ENCODE measurements around the gene SLC26A11.
"Not testable (repeated sequence)": the region's sequence is repeated elsewhere in the genome, so short reads cannot be mapped to it uniquely, and the experiment has no call there.

SLC26A11 gene

DNA sequence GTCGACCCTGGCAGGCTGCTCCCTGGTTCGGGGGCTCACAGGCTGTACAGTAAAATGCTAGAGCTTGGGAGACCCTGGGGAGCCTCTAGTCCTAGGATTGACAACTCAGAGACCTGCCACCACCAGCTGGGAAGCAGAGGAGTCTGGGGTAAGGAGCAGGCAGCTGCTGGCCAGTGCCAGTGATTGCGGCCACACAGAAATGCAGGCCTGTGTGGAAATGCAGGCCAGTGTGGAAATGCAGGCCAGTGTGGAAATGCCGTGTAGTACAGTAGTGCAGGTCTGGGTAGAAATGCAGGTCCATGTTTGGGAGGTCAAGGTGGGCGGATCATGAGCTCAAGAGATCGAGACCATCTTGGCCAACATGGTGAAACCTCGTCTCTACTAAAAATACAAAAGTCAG is 23.6 kb upstream of the SLC26A11 start:
- DNase-seq = no peak

DNA sequence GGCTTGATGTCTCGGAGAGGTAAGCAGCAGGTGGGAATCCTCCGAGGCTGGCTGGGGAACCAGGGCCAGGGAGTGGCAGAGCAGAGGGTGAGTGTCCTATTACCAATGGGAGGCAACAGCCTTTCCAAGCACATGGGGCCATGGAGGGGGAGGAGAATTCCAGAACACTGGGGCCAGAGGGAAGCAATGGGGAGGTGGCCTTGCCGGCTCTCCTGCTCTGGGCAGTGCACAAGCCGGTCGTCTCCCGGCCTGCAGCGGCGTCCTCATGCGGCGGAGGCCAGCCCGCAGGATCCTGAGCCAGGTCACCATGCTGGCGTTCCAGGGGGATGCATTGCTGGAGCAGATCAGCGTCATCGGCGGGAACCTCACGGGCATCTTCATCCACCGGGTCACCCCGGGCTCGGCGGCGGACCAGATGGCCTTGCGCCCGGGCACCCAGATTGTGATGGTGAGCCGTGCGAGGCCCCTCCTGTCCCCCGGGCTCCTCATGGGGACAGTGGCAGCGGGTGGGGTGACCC is 22.0 kb upstream of the SLC26A11 start:
- DNase-seq = no peak

- not testable (repeated sequence) for DNase-seq
Observed at GRCh38 chr17:80199295-80199694, 20.9 kb upstream of the SLC26A11 start.

DNA sequence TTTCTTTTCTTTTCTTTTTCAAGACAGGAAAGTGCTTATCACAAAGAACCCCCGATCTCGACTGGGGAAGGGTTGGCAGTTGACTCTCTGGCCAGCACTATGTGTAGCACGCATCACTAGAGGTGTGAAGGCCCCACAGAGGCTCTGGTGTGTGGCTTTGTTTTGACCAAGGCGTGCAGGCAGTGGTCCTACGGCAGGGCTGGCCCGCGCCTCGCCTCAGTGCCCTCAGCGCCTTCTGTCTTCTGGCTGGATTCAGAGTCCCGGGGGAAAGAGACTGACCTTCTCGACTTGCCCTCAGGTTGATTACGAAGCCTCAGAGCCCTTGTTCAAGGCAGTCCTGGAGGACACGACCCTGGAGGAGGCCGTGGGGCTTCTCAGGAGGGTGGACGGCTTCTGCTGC is 18.8 kb upstream of the SLC26A11 start:
- DNase-seq = no peak

DNA sequence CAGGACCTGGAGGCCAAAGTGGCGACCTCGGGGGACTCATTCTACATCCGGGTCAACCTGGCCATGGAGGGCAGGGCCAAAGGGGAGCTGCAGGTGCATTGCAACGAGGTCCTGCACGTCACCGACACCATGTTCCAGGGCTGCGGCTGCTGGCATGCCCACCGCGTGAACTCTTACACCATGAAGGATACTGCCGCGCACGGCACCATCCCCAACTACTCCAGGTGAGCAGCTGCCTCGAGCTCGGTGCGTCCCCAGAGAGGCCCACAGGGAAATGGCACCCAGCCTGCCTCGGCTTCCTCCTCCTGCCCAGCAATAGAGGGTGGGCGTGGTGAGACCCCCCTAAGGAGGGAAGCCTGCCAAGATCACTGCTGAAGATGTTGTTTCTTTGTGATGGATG is 18.0 kb upstream of the SLC26A11 start:
- no peak for DNase-seq

GRCh38 chr17:80203471-80203963 is 16.7 kb upstream of the SLC26A11 start:
- no peak for DNase-seq

GRCh38 chr17:80204626-80205468 is 15.4 kb upstream of the SLC26A11 start:
- no peak for DNase-seq

GRCh38 chr17:80205811-80206210 is 14.4 kb upstream of the SLC26A11 start:
- no peak for DNase-seq

DNA sequence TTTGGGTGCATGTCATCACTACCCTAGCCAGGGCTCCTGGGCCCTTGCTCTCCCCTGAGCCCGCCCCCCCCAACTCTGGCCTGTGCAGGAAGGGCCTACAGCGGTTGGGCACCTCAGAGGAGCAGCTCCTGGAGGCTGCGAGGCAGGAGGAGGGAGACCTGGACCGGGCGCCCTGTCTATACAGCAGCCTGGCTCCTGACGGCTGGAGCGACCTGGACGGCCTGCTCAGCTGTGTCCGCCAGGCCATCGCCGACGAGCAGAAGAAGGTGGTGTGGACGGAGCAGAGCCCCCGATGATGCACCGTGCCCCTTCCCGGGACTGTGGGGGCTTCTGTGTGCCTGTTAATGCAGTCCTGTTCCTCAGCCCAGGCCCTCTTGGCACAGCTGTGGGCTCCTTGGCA is 12.2 kb upstream of the SLC26A11 start:
- no peak for DNase-seq

- no peak for DNase-seq
Observed at GRCh38 chr17:80209765-80210164, 10.5 kb upstream of the SLC26A11 start.

- no peak for DNase-seq
Observed at GRCh38 chr17:80210348-80211108, 9.7 kb upstream of the SLC26A11 start.

DNA sequence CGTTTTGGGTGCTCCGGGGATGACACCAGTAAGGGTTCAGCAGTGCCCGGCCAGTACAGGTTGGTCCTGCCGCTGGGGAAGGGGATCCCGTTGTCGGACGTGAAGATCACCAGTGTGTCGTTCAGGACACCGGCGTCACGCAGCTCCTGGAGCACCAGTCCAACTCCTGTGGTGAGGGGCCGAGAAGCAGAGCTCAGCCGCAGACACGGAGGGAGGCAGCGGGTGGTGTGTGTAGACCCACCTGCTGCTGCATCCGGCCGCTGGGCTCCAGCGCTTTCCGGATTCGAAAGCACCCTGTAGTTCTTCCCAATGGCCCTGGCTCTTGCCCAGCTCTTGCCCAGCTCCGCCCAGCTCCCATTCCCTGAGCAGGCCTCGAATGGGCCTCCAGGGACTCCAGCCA is 8.1 kb upstream of the SLC26A11 start:
- DNase-seq = no peak

DNA sequence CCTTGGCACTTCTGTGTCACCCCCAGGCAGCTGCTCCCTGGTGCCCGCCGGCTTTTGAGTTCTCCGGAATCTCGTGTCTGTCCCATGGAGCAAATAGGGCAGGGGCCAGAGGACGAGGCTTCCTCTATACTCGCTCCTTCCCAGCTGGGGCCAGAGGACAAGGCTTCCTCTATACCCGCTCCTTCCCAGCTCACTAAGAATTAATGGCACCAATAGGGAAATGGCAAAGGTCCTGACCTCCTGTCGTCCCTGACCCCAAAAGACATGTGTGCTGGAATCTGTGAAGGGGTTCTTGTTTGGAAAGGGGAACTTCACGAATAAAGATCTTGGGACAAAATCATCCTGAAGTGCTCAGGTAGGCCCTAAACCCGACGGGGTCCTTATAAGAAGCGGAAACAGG is 7.7 kb upstream of the SLC26A11 start:
- DNase-seq = no peak

- DNase-seq = no peak
Observed at GRCh38 chr17:80212962-80213642, 7.1 kb upstream of the SLC26A11 start.

GRCh38 chr17:80213643-80213975 is 6.6 kb upstream of the SLC26A11 start:
- DNase-seq = no peak

GRCh38 chr17:80214012-80214877 is 6.0 kb upstream of the SLC26A11 start:
- DNase-seq = no peak

DNA sequence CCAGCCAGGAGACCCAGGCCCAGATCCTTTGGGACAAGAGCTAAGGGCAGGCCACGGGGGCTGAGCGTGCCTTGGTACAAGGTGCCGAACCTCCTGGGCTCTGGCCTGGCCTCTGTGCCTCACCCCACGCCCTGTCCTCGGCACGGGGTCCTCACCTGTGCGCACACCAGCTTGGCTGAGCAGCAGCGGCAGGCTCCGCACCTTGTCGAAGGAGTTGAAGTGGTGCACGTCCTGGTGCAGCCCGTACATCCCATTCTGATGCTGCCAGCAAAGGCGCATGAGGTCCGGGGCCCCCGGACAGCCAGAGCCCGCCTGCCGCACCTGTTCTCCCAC is 5.4 kb upstream of the SLC26A11 start:
- no peak for DNase-seq

- DNase-seq = no peak
Observed at GRCh38 chr17:80216473-80217456, 3.5 kb upstream of the SLC26A11 start.

- no peak for DNase-seq
Observed at GRCh38 chr17:80217703-80218362, 2.4 kb upstream of the SLC26A11 start.

DNA sequence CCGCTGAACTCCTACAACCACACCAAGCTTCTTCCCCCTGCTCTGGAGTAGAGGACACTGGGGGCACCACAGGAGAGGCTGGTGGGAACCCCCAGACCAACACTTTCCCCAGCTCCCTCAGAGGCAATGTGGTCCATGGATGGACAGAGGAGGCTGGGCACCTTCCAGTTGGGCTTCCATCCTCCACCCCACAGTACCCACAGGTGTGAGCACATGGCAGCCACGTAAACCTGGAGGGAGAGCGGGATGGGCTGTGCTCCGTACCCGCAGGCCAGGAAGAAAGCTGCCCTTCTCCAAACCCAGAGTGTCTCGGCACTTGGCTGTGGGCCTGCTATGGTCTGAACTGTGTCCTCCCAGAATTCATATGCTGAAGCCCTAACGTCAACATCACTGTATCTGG is 1.8 kb upstream of the SLC26A11 start:
- DNase-seq = no peak
